ENCODE measurements around the gene KCNK4. TPM values are rescaled to one million over a fixed set of nuclear protein-coding genes. Genes with fewer than 3 reads are reported as not detected.

KCNK4 gene
- total RNA-seq, 1 experiment from 2014 or later: 0.10 TPM

- DNase-seq (ENCODE audit: extremely low read depth, low read depth): no peak
Measured at GRCh38 chr11:64287676-64288352, 3.3 kb upstream of the KCNK4 start.

DNA sequence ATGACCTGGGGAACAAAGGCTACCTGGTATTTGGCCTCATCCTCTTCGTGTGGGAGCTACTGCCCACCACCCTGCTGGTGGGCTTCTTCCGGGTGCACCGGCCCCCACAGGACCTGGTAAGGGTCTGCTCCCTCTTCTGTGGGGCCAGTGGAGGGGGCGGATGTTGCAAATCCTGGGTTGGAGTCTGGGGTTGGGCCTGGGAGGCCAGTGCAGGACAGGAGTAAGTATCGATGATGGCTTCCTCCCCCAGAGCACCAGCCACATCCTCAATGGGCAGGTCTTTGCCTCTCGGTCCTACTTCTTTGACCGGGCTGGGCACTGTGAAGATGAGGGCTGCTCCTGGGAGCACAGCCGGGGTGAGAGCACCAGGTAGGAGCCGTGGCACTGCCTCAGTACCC lies 2.8 kb upstream of the KCNK4 start:
- DNase-seq (ENCODE audit: extremely low read depth, low read depth): no peak

GRCh38 chr11:64289002-64289564 lies 2.0 kb upstream of the KCNK4 start:
- DNase-seq (ENCODE audit: extremely low read depth, low read depth): no peak

DNA sequence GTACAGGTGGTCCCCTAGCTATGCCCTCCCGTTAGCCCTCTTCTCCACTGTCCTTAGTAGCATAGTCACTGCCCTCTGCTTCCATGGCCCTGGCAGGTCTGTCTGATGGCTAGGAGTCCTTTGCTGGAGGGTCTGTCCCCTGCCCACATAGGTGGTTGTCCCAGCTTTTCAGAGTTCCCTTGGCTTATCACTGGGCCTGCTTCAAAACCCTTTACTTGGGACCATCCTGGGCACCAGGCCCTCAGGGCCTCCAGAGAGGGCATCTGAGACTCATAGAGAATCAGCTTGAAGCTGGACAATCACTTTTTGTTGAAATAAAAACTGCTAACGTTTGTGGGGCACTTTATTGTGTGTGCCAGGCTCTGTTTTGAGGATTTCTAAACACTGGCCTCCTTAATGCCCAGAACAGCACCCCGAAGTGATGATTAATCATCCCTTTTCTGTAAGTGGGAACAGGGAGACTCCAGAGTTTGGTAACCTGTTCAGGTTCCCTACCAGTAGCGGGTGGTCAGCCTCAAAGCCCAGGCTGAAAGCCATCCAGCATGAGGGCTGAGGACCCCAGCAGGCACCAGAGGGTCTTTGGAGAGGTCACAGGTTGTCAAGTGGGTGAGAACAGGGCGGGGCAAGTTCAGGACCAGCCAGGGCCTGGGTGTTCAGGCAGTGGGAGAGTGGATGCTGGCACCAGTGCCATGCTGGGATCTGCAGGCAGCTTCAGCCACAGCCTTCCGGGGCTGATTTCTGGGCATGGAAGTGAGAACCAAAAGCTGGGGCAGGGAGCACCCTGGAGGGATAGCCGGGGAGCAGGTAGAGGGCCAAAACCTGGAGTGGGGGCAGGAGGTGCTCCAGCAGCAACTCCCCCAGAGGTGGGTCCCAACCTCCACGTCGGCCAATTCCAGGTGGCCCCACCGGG lies 495 bp upstream of the KCNK4 start:
- DNase-seq (ENCODE audit: extremely low read depth, low read depth): no peak

DNA sequence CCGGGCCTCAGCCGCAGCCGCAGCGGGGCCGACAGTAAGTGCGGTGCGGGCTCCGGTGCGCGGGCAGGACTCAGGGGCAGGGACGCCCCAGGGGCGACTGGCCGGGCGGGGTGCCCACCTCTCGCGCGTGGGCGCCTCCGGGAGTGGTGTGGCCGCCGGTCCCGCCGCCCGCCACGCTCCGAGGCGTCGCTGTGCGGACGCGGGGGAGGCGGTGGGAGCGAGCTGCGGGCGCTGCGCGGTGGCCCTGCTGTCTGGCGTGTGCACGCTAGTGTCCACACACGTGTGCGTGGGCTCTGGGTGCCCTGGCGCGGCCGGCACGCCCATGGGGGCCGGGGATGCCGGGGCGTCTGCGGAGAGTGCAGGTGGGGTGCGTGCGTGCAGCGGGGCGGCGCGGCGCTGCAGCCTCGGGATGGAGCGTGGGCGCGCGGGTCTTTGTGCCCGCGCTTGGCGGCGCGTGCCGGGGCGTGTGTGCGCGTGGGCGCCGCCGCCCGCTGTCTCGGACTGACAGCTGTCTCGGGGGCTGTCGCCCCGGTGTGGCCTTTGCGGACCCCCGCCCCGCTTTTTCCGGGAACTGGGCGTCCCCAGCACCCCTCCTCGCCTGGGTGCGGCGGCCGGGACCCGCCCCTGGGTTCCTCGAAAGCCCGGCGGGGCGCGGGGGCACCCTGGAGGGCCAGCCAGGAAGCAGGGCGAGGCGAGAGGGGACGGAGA lies 804 bp downstream of the KCNK4 start:
- DNase-seq (ENCODE audit: extremely low read depth, low read depth): no peak

GRCh38 chr11:64292460-64293254 lies 1.6 kb downstream of the KCNK4 start:
- no peak for DNase-seq (ENCODE audit: extremely low read depth, low read depth)

DNA sequence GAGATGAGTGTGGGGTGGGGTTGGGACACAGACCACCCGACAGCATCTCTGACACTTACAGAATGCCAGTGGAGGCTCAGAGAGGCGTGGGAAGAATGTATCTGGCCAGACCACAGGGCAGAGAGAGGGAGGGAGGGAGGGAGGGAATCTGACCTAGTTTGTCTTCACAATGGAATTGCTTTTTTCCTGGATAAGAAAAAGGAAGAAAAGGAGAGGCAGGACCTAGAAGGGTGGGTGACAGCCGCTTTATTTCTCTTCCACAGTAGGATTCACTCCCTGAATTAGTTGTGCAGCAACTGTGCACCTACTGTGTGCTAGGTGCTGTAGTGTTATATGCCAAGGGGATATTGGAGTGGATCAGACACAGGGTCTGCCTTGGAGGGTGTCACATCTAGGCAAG lies 3.7 kb downstream of the KCNK4 start:
- DNase-seq (ENCODE audit: extremely low read depth, low read depth): no peak

DNA sequence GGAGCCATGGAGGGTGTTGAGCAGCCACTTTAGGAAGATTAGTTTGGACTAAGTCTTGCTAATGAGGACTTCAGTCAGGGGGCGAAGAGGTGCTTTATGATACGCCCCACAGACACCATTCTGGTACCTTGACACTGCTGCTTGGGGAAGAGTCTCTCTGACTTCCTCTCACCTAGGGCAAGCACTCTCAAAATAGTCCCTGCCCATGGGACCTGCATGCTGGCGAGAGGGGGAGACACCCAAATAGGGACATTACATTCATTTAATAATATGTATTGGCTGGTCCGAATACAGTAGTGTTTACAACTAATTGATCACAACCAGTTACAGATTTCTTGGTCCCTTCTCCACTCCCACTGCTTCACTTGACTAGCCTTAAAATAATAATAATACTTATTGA lies 4.7 kb downstream of the KCNK4 start:
- no peak for DNase-seq (ENCODE audit: extremely low read depth, low read depth)

- DNase-seq (ENCODE audit: extremely low read depth, low read depth): no peak
Measured at GRCh38 chr11:64296236-64296635, 5.1 kb downstream of the KCNK4 start.

DNA sequence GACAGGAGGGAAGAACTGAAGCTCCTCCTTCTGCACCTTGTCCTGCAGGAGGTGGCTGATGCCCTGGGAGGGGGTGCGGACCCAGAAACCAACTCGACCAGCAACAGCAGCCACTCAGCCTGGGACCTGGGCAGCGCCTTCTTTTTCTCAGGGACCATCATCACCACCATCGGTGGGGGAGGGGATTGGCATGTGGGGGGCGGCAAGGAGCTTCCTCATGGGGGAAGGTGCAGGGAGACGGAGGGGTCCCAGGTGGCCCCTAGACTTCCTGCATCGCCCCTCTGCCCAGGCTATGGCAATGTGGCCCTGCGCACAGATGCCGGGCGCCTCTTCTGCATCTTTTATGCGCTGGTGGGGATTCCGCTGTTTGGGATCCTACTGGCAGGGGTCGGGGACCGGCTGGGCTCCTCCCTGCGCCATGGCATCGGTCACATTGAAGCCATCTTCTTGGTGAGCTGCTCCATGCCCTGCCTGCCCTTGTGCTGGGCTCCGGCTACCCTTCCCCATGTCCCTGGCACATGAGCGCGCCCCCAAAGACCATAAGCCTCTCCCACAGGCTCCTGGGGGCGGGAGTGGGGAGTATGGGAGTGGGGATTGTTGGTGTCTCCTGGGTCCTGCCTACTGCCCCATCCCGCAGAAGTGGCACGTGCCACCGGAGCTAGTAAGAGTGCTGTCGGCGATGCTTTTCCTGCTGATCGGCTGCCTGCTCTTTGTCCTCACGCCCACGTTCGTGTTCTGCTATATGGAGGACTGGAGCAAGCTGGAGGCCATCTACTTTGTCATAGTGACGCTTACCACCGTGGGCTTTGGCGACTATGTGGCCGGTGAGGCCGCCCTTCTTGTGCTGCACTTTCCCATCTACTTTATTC lies 6.0 kb downstream of the KCNK4 start:
- DNase-seq (ENCODE audit: extremely low read depth, low read depth): no peak

DNA sequence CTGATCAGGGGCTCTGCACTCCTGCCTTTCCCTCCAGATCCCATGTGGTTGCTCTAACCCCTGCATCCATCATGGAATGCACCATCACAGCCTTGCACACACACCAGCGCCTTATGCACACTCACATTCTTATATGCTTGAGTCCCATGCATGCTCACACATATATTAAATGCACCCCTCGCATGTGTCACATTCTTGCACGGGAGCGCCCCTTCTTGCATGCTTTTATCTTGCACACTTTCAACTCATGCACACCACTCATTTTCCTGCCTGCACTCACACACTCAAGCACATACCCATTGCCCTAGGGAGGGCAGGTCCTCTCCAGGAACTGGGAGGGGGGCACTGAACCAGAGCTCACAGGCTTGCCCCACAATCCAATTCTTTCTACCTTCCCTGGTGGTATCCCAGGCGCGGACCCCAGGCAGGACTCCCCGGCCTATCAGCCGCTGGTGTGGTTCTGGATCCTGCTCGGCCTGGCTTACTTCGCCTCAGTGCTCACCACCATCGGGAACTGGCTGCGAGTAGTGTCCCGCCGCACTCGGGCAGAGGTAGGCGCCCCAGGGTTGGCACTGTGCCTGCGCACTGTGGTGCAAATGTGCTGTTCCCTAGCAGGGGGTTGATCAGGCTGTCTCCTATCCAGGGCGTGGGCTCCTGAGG lies 6.7 kb downstream of the KCNK4 start:
- DNase-seq (ENCODE audit: extremely low read depth, low read depth): no peak

DNA sequence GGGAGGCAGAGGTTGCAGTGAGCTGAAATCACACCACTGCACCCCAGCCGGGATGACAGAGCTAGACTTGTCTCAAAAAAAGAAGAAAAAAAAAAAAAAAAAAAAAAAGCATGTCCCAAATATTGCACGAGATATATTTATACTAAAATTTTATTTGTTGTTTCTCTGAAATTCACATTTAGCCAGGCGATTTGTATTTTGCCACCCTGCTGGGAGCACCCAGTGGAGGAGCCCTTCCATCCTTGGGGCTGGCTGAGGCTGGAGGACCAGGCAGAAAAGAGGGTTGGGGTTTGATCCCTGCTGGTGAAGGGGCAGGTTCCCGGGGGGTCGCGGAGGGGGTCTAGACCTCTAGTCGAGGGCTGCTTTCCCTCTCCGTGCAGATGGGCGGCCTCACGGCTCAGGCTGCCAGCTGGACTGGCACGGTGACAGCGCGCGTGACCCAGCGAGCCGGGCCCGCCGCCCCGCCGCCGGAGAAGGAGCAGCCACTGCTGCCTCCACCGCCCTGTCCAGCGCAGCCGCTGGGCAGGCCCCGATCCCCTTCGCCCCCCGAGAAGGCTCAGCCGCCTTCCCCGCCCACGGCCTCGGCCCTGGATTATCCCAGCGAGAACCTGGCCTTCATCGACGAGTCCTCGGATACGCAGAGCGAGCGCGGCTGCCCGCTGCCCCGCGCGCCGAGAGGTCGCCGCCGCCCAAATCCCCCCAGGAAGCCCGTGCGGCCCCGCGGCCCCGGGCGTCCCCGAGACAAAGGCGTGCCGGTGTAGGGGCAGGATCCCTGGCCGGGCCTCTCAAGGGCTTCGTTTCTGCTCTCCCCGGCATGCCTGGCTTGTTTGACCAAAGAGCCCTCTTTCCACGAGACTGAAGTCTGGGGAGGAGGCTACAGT lies 8.1 kb downstream of the KCNK4 start:
- DNase-seq (ENCODE audit: extremely low read depth, low read depth): no peak

- DNase-seq (ENCODE audit: extremely low read depth, low read depth): no peak
Measured at GRCh38 chr11:64299847-64300648, 8.9 kb downstream of the KCNK4 start, which contains the start of gene CATSPERZ. Gene CATSPERZ, plus strand, starts transcription at chr11:64300358. Its CDS starts 53 bp downstream, at chr11:64300411.

DNA sequence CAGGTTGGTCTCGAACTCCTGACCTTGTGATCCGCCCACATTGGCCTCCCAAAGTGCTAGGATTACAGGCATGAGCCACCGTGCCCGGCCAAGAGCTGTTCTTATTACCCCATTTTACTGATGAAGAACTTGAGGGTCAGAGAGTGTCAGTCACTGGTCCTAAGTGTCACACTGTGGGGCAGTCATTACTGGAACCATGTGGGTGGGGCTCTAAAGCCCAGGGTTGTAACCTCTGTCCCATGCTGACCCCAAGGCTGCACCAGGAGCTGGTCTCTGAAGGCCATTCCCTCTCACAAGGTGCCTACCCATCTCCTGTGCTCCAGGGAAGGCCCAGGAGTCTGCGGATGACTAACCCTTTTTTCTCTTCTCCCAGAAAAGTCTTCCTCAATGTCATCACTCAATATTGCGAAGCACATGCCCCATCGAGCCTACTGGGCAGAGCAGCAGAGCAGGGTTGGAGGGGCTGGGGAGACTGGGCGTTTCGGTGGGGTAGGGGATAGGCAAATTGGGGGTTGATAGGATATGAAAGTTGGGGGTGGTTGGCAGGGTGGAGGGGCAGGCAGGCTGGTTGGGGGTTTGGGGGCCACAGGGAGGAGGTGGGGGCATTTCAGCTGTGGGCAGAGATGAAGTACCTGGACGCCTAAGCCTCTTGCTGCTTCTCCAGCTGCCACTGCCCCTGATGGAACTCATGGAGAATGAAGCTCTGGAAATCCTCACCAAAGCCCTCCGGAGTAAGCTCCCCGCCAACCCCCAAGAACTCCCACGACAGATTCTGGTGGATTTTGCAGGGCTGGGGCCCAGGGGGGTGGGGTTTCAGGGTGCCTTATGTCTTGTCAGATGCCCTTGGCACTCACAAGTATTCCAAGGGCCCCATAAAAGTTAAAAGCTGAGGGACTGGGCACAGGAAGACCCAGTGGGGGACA lies 12.3 kb downstream of the KCNK4 start:
- no peak for DNase-seq (ENCODE audit: extremely low read depth, low read depth)

DNA sequence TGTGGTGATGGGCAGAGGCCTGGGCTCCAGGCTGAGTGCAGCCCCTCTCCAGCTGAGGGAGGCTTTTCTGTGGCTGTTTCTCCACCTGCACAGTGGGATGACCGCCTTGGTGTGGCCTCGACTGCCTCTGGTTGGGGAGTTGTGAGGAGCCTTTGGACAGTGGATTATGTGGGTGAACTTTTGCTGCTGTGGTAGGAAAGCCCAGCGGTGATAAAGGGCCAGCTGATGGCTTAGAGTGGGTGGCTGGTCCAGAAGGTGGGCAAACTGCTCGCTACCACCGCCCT lies 12.9 kb downstream of the KCNK4 start:
- DNase-seq (ENCODE audit: extremely low read depth, low read depth): no peak
